Measurements from ENCODE around the gene GDI1.
A peak's percentile ranks its signal among the peaks of the same experiment; 100 is the strongest.

Gene GDI1

DNA sequence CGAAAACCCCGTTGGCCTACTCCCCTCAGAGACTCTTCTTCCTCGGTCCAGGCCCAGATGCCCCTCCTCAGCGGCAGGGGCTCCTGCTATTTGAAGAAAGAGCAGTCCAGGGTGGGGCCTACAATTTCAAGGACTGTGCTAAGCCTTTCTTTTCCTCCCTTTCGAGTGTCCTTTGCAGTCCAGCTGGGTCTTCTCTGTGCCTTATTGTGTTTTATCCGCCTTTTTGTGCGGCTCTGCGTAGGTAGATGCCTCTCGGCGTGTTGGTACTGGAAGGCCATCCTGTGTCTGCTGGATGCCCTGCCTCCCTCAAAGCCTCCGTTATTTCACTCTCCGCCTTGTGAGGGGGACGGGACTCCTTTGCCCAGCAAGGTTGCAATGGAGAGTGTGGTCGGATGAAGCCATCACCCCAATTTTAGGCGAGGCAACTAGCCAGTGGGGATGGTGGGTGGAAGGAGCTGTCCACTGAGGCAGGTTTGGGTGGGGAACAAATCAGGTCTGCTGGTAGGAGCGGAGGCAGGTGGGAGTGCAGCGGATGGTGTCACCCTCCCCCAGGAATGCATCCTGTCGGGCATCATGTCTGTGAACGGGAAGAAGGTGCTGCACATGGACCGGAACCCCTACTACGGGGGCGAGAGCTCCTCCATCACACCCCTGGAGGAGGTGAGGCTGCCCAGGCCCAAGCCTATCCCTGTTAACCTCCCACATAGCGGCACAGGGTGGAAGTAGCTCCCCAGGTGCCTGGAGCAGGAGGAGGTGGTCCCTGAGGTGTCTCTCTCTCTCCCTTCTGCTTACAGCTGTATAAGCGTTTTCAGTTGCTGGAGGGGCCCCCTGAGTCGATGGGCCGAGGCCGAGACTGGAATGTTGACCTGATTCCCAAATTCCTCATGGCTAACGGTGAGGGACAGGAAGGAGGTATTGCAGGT lies 1.3 kb downstream of the GDI1 start:
- no peak for DNase-seq

DNA sequence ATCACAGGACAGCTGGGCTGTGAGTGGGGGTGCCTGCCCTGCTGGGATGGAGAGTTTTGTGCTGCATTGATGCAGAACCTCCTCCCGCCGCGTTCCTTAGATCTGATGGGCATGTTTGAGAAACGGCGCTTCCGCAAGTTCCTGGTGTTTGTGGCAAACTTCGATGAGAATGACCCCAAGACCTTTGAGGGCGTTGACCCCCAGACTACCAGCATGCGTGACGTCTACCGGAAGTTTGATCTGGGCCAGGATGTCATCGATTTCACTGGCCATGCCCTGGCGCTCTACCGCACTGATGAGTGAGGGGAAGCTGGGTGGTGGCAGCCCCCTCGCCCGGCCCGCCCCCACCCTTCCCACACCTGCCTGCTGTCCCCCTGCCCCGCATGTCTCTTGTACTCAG lies 2.9 kb downstream of the GDI1 start:
- no peak for DNase-seq

DNA sequence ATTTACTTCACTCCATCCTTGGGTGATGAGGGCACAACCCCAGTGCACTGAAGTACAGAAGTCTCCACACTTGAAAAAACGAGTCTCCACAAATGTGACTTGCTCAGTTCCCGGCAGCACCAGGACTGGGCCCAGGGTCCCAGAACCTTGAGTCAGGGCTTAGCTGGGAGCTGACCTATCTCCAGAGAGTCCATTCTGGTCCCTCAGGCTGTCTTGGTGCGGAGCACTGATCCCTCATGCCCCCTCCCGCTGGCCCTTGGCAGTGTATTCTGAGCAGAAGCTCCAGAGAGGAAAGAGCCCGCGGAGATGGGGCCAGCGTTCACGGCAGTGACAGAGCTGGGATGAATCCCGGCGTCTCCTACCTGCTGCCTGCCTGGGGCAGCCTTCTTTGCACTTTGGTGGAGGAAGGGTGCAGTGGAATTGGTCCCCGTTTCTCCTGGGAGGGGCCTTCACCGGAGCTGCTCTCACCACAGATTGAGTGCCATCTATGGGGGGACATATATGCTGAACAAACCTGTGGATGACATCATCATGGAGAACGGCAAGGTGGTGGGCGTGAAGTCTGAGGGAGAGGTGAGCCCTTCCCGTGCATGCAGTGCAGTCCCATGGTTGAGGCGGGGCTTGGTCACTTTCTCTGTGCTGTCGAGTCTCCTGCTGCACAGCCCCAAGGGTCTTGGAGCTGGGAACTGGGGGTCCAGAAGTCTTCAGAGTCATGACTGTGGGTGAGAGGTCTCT lies 3.8 kb downstream of the GDI1 start:
- DNase-seq, result no peak

DNA sequence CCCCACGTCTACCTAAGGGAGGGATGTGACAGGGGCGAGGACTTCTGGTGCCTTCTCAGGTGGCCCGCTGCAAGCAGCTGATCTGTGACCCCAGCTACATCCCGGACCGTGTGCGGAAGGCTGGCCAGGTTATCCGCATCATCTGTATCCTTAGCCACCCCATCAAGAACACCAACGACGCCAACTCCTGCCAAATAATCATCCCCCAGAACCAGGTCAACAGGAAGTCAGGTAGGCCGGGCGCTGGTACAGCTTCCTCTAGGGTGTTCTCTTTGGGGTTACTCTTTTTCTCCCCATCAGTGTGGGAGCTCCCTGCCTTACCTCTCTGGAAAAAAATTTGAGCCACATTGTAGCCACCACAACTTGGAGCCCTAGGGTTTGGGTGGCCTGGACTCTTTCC lies 4.6 kb downstream of the GDI1 start:
- DNase-seq, result no peak

DNA sequence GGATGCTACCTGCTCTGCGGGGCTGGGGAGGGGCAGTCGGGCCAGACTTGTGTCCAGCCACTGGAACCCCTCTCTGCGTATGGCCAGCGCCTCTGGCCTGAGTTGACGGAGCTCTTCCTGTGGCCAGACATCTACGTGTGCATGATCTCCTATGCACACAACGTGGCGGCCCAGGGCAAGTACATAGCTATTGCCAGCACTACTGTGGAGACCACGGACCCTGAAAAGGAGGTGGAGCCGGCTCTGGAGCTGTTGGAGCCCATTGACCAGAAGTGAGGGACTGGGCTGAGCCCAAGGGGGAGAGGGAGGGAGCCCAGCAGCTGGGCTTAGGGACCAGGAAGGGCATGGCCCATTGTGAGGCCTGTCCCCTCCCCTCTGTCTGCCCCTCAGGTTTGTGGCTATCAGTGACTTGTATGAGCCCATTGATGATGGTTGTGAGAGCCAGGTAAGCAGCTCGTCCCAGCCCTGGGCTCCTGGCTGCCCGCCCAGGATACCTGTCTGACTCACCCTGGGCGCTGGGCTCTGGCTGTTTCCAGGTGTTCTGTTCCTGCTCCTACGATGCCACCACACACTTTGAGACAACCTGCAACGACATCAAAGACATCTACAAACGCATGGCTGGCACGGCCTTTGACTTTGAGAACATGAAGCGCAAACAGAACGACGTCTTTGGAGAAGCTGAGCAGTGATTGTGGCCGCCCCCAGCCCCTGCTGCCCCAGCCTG lies 5.2 kb downstream of the GDI1 start:
- no peak for DNase-seq

DNA sequence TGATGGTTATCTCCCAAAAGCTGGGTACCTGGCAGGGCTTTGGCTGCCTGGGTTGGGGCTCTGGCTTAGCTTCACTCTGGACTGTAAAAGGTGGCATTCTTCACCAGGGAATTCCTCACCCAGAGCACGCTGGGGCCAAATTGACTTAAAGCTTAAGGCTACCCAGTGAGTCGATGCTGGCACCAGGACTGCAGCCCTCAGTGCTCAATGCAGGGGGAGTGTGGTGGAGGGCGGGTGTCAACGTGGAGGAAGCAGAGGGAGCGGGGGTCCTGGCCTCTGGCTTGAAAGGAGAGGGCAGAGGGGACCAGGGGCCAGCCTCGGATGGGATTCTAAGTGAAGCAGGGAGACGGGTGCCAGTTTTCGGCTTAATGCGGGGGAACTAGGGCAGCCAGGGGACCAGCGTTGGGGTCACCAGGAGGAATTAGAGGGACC lies 6.5 kb downstream of the GDI1 start:
- DNase-seq, result no peak

DNA sequence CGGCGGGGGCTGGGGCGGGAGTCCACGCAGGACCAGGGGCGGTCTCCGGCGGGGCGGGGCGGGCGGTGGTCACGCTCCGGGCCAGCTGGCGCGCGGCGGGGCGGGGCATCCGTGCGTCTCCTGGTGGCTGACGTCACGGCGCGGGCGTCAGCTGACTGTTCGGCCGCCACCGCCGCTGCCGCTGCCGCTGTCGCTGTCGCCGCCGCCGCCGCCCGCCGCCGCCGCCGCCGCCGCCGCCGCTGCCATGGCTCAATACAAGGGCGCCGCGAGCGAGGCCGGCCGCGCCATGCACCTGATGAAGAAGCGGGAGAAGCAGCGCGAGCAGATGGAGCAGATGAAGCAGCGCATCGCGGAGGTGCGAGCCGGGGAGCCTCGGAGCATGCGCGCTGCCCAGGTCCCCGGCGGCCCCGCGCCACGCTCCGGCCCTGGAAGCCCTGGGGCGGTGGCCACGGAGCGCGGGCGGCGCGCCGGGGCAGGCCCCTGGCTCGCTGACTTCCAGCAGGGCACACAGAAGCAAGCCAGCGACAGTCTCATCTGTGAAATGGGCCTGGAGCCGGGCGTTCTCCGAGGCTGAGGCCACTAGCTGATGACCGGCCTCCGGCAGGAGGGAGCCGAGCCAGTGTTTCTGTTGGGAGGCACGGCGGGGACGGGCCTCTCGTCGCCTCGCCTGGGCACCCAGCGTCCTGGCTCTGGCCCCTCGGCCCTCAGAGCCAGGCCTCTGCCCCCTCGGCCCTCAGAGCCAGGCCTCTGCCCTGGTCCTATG lies 7.2 kb downstream of the GDI1 start, which contains the start of gene FAM50A:
FAM50A (plus strand) TSS at position 150 of the 763 bp plus-strand sequence; CDS start at position 245, 95 bp downstream.
- DNase-seq, result peak; percentile 77

DNA sequence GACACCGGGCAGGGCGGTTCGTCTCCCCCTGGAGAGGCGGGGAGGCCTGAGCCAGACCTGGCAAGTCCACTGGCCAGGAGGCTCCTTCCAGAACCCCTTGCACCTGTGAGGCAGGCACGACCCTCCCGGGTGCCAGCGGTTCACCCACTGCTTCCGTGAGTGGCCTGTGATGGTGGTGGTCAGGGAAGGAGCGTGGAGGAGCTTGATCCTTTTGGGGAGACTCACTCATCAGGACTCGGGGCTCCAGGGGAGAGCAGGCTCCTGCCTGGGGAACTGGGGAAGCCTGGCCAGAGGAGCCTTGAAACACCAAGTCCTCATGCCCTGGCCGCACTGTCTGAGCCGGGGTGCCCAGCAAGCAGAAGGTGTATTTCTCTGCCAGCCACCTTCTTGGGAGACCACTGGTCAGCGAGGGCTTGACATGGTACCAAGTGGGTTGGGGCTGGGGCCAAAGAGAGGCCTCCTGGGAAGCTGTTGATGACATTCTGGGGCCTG lies 7.8 kb downstream of the GDI1 start:
- DNase-seq, result no peak

DNA sequence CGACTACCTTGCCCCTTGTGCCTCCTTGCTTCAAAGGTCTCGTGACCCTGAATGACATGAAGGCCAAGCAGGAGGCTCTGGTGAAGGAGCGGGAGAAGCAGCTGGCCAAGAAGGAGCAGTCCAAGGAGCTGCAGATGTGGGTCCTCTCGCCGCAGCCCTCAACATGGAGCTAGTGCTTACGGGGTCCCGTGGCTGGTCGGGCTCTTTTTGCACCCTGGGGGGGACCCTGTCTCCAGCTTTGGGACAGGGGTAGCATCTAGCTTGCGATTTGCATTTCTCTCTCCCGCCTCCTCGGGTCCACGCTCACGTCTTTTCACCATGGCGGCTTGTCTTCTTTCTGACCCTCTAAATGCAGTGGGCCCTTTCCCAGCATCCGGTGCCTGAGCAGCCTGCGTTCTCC lies 8.8 kb downstream of the GDI1 start:
- DNase-seq, result no peak

DNA sequence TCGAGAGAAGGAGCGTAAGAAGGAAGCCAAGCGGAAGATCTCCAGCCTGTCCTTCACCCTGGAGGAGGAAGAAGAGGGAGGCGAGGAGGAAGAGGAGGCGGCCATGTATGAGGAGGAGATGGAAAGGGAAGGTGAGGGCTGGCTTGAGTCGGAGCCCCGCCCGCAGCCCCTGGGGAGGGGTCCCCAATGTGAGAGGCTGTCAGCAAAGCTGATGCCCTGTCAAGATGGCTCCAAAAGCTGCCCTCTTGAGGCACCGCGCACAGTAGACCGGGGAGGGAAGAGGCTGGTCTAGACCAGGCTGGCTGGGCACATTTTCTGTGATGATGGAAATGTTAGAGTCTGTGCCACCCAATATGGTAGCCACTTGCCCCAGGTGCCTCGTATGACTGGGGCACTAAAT lies 9.5 kb downstream of the GDI1 start:
- no peak for DNase-seq

DNA sequence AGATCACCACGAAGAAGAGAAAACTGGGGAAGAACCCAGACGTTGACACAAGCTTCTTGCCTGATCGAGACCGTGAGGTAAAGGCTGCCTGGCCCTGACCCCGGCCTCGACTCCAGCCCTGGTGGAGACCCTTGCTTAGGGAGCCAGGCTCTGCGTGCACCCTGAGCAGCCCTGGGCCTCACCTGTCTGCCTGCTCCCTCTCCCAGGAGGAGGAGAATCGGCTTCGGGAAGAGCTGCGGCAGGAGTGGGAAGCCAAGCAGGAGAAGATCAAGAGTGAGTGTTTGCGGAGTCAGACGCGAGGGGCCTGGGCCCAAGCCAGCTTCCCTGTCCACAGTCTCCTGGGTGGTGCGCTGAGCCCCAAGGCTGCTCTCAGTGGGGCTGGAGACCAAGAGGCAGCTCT lies 11.5 kb downstream of the GDI1 start:
- no peak for DNase-seq

DNA sequence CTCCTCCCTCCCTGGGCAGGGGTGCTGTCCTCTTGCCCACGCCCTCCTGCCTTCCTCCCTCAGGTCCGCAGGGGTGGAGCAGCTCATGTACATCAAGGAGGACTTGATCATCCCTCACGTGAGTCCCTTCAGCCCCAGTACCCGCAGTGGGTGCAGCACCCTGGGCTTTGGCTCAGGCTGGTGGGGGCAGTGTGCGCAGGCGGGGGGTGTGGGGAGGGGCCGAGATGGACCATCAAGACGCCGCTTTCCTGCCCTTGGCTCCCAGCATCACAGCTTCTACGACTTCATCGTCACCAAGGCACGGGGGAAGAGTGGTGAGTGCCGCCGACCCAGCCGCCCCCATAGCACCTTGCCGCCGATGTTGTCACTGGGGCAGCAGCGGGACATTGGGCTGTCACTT lies 12.7 kb downstream of the GDI1 start:
- DNase-seq, result no peak

DNA sequence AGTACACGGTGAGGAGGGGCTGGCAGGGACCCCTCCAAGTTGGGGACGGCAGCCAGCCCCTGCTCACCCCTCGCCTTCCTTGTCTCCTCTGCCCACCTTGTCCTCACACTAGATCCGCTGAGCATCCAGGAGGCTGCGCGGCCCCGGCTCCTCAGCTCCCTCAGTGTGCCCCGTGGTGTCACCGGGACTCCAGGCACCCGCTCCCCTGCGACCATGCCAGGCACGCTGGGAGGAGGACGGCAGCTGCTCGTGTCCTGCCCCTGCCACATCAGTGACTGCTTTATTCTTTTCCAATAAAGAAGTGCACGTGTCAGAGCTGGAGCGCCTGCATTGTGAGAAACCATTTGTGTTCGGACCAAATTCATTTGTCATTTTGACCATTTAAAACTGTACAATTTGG lies 13.4 kb downstream of the GDI1 start:
- no peak for DNase-seq

DNA sequence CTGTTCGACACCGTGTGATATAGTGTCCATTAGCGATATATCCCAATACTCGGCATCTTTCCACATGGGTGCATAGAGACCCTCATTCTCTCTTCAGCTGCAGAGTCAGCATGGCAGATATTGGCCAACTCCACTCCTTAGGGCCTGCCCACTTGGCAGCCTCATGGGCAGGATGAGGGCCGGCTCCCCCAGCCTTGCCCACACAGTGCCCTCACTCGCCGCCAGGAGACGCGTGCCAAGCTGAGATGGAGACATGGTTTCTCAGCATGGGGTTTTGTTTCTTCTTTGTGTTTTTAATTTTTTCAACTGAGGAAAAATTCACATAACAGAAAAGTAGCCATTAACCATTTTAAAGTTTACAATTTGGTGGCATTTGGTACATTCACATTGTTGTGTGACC lies 15.9 kb downstream of the GDI1 start:
- DNase-seq, result no peak

DNA sequence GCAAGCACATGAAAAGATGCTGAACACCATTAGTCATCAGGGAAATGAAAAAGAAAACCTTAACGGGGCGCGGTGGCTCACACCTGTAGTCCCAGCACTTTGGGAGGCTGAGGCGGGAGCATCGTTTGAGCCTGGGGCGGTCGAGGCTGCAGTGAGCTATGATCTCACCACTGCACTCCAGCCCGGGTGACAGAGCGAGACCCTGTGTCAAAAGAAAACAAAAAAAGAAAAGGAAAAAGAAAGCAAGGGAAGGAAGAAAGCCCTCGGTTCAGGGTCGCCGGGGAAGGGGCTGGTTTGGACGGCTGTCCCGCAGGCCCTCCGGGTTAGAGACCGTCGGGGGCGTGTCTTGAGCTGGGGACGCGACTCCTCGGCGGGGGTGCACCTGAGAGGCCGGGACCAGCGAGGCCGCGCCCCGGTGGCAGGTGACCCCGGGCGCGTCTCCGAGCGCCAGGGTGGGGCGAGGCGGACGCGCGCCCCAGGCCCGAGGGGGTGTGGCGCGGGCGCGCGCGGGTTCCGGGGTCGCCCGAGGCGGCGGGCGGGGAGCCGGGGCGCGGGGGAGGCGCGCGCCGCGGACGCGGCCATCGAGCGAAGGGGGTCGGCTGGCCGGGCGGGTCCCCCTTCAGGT lies 20.6 kb downstream of the GDI1 start:
- DNase-seq, result no peak

DNA sequence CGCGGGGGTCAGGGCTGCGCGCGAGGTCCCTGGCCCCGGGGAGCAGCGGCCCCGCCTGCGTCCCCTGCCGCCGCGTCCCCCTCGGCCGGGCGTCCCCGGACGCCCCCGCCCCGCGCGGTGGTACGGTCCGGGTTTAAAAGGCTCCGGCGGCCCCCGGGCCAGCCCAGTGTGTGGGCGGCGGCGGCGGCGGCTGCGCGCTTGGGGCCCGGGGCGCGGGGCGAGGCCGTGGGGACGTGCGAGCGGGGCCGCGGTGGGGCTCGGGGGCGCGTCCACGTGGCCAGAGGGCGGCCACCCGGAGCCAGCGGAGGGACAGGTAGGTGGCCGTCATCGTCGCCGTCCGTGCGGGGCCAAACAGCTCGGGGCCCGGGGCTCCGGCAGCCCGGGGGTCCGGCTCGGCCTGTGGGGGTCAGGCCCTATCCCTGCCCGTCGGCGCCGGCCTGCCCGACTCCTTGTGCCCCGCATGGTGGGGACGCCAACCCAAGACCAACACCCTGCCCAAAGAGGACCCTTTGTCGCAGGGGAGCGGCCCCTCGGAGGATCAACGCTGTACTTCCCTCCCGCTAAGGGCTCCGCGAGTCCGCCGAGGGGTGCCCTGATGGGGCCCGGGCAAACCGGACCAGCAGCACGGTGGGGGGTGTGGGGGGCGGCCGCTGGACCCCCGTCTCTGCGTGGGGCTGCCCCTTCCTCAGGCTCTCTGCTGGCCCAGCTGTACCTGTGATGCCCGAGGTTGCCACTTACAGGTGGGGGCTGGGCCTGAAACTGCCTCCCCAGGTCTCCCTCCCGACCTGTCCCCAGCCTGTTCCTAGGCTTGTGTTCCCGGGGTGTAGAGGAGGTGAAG lies 21.4 kb downstream of the GDI1 start, which contains the start of gene PLXNA3:
PLXNA3 (plus strand) TSS at position 166 of the 838 bp plus-strand sequence. CDS start 1,903 bp downstream, outside the sequence.
- no peak for DNase-seq

DNA sequence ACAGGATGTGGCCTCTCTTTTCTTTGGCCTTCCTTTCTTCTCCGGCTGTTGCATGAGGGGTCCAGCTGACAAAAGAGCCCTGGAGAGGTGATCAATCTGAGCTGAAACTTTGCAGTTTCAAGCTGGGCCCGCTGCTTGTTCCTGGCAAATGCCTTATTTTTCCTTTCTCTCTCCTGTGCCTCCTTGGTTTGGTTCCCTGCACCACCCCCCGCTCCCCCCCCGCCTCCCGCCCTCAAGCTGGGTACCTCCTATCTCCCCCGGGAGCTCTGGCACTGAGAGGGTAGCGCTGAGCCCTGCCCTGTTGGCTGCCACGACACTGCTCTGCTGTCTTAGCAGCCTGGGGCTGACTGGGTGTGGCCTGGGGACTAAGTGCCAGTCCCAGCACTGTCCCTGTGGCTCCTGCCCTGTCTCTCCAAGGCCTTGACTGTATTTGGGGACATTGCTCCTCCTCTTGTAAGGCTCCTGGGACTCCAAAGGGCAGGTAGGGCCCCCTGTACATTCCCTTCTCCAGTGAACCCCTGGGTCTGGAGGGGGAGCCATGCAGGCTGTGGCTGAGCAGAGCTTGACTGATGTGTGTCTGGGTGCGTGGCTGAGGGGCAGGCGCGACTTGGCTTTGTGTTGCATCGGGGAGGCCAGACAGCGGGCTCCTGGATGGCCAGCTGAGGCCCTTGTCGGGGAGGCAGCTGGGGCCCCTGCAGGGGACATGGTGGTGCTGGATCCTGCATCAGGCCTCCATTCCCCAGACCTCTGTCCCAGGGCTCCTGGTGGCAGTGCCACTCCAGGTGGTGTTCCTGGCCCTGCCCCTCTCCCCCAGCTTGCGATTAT lies 22.2 kb downstream of the GDI1 start:
- peak; percentile 75 for DNase-seq

DNA sequence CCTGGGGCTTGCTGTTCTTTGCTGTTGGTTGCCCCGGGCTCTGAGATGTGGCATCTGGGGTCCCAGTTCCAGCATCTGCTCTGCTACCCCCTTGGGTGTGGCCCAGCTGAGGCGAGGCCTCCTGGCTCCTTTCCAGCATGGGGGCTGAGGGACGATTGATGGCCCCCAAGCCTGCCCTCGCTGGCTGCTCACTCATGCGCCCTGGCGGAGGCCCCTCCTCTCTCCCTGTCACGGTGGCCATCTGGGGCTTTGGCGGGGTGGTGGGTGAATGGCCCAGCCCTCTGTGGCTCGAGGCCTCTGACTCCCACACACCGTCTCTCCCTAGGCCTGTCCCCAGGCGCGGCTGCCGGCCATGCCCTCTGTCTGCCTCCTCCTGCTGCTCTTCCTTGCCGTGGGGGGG lies 22.9 kb downstream of the GDI1 start:
- DNase-seq, result peak; percentile 29

DNA sequence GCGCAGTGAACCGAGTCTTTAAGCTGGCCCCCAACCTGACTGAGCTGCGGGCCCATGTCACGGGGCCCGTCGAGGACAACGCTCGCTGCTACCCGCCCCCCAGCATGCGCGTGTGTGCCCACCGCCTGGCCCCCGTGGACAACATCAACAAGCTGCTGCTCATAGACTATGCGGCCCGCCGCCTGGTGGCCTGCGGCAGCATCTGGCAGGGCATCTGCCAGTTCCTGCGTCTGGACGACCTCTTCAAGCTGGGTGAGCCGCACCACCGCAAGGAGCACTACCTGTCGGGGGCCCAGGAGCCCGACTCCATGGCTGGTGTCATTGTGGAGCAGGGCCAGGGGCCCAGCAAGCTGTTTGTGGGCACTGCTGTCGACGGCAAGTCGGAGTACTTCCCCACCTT lies 23.4 kb downstream of the GDI1 start:
- DNase-seq, result no peak

DNA sequence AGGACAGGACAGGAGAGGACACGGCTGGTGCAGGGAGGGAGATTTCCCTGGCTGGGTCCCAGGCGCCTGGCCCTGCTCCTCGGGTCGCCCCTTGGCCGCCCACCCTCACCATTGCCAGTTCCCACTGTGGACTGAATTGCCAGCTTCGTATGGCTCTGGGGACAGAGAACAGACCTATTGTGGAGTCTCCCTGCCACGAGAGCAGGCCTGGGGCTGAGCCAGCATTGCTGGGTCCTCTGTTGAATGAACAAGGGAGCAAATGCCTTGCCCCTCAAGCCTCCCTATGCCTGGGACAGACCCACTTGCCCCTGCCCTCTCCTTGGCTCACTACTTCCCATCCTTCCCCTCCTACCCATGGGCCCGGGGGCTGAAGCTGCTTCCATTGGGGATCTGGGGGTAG lies 25.4 kb downstream of the GDI1 start:
- no peak for DNase-seq

Data from hematopoietic multipotent progenitor cell treated with erythropoietin and hydrocortisone succinate and interleukin-3 and kit ligand, for 6 days (in vitro differentiated cells).